Stimulated activated naive CD4-positive, alpha-beta T cell treated with Interleukin-2 at 50 U/mL for 16 hours (primary cell): Measurements from ENCODE around the gene C19orf47.

Source experiments
- DNase-seq: peaks from one replicate; lab custom pipeline; 2025; lab: John Stamatoyannopoulos, UW

Gene C19orf47

GRCh38 chr19:40315812-40316470, 32.3 kb downstream of the C19orf47 start:
- no peak for DNase-seq

- DNase-seq = no peak
Observed at GRCh38 chr19:40314656-40315055, 33.5 kb downstream of the C19orf47 start.

DNA sequence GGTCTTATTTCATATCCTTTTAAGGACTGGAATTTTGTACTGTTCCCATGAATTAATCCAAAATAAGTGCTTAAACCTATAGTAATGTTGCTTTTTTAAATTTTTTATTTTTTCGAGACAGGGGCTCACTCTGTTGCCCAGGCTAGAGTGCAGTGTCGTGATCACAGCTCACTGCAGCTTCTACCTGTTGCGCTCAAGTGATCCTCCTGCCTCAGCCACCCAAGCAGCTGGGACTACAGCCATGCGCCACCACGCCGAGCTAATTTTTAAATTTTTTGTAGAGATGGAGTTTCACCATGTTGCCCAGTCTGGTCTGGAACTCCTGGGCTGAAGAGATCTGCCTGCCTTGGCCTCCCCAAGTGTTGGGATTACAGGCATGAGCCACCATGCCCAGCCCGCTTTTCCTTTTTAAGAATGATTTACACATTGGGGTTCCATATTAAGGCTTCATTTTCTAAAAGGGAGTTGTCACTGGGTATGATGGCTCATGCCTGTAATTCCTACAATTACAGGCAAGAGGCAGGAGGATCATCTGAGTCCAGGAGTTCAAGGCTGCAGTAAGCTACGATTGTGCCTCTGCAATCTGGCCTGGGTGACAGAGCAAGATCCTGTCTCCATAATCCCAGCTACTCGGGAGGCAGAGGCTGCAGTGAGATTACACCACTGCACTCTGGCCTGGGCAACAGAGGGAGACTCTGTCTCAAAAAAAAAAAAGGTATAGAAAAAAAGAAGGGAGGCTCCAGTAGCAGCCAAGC, 34.8 kb downstream of the C19orf47 start:
- no peak for DNase-seq

DNA sequence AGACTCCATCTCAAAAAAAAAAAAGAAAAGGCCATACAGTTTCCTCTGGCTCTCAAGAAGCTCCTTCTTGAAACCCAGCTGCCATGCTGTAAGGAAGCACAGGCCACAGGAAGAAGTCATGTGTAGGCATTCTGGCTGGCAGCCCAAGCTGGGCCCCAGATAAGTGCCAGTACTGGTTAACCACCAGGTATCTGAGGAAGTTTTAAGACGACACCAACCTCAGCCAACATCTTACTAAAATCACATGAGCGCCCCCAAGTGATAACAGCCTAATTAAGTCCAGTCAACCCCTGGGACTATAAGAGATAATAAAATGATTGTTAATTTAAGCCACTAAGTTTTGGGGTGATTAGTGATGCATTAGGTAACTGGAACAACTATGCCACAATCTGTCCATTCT, 35.7 kb downstream of the C19orf47 start:
- DNase-seq = no peak

GRCh38 chr19:40309666-40310065, 38.5 kb downstream of the C19orf47 start:
- no peak for DNase-seq

GRCh38 chr19:40305403-40305802, 42.8 kb downstream of the C19orf47 start:
- peak; percentile 69 for DNase-seq

DNA sequence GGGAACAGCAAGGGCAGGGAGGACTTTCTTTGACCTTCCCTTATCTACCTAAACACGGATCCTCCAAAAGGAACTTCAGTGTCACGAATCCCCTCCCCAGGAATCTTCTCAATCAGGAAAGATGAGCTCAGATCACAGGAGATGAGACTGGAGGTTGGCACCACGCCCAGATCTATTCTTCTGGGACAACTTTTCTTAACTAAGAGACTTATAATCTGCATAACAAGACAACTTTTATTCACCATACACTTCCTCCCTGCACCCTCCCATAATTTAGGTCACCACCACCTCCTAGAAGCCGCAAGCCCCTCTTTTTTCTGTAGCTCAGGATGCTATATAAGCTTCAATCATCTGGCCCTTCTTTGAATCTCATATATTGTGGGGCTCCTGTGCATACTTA, 43.9 kb downstream of the C19orf47 start:
- no peak for DNase-seq

- no peak for DNase-seq
Observed at GRCh38 chr19:40303765-40304164, 44.4 kb downstream of the C19orf47 start.

- no peak for DNase-seq
Observed at GRCh38 chr19:40302224-40303011, 45.8 kb downstream of the C19orf47 start.

DNA sequence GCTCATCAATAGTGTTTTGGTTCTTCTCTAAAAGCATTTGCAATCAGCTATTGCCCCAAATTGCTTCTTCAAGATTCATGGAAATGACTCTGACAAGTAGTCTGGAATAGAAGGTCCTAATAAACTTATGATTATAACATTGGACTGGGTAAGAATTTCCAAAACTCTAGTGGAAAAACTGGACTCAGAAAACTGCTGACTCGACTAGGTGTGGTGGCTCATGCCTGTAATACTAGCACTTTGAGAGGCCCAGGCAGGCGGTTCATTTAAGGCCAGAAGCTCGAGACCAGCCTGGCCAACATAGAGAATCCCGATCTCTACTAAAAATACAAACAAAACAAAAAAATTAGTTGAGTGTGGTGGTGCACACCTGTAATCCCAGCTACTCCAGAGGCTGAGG, 47.5 kb downstream of the C19orf47 start:
- DNase-seq = no peak

DNA sequence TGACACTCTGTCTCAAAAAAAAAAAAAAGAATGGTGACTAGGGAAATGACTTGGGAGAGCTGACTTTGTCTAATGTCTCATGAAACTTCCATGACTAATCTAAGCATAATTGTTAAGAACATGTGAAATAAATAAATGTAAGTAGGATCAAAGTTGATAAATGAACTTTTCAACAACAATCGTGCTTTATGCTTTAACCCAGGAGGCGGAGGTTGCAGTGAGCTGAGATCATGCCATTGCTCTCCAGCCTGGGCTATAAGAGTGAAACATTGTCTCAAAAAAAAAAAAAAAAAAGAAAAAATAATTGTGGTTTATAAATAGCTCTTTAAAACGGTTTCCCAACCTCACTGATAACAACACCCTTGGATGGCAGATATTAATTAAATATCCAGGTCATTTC, 50.2 kb downstream of the C19orf47 start:
- DNase-seq = no peak

DNA sequence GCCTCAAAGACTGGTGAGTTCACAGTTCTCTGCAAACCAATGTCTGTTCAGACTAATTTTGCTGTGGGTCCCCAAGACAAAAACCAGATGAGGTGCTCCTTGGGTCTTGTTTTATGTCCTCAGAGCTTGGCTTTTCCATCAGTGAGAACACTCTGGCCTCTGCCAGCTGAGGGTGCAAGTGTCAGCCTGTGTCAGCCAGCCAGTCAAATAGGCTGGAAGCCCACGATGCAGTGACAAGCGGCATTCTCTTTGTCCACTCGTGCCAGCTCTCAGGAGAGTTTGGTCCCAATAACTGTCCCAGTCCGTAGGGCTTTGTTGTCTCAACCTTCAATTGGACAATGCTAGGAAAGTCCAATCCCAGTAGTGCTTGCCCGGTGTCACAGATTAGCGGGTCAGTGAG, 53.6 kb downstream of the C19orf47 start:
- DNase-seq = no peak

DNA sequence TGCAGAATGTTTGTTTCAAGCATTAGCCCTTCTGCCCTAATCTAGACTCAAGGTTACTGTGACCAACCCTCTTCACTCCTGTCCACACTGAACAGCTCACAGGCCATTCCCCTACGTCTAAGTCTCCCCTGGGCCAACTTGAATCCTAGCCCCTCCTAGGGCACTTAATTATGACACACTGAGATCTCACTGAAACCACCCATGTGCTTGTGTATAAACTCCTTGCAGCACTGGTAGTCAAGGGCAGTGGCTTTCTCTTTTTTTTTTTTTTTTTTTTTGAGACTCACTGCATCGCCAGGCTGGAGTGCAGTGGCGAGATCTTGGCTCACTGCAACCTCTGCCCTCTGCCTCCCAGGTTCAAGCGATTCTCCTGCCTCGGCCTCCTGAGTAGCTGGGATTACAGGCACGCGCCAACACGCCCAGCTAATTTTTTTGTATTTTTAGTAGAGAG, 61.2 kb downstream of the C19orf47 start:
- DNase-seq = no peak

- no peak for DNase-seq
Observed at GRCh38 chr19:40286235-40286970, 61.8 kb downstream of the C19orf47 start.

- peak; percentile 99 for DNase-seq
Observed at GRCh38 chr19:40285353-40286234, 62.6 kb downstream of the C19orf47 start.

GRCh38 chr19:40284501-40285352, 63.5 kb downstream of the C19orf47 start, which contains the start of gene AKT2:
TSS of gene AKT2 (minus strand) at chr19:40285345. CDS start at chr19:40265267, 20,078 bp downstream.
- DNase-seq = peak; percentile 33

DNA sequence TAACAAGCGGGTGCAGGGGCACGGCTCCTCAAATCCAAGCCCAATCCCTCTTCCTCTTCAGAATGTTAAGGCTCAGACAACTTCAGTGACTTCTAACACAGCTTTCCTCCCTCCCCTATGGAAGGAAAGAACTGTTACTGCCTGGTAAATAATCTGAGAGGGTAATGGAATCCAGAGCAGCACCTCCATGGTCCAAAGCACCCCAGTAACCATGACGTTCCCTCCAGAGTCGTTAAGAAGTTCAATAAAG, 64.0 kb downstream of the C19orf47 start:
- DNase-seq = no peak

GRCh38 chr19:40283414-40284250, 64.6 kb downstream of the C19orf47 start:
- no peak for DNase-seq

GRCh38 chr19:40282920-40283319, 65.3 kb downstream of the C19orf47 start:
- no peak for DNase-seq
